HAP-1 (cell line): ENCODE data around the gene NMT2.
A peak's percentile ranks its signal among the peaks of the same experiment; 100 is the strongest.

Experiments used
- DNase-seq, 2 experiments: peaks; one replicate each; pipeline ENCODE4 v3.0.0-alpha.2; 2016 to 2020; ENCODE audit warnings: low spot score in 2 of 2
- H3K27me3 ChIP-seq: fragments of 250-450 bp; sonication (Bioruptor Pico); 2 replicates; pipeline ENCODE4 v1.5.1; 2020; ENCODE audit warnings: low read depth, mild to moderate bottlenecking, moderate library complexity
- H3K36me3 ChIP-seq: fragments of 250-450 bp; sonication (Bioruptor Pico); replicated peaks from 2 replicates; pipeline ENCODE4 v1.5.1; 2020; ENCODE audit warnings: mild to moderate bottlenecking
- H3K4me1 ChIP-seq: fragments of 250-450 bp; sonication (Bioruptor Pico); 2 replicates; pipeline ENCODE4 v1.5.1; 2020; ENCODE audit warnings: mild to moderate bottlenecking
- H3K4me3 ChIP-seq: fragments of 250-450 bp; sonication (Bioruptor Pico); 2 replicates; pipeline ENCODE4 v1.5.1; 2020; ENCODE audit warnings: mild to moderate bottlenecking, moderate library complexity
- H3K9me3 ChIP-seq: fragments of 250-450 bp; sonication (Bioruptor Pico); 2 replicates; pipeline ENCODE4 v1.5.1; 2020; ENCODE audit warnings: mild to moderate bottlenecking, moderate library complexity
- in situ Hi-C: fragments of 300-500 bp; cut with MboI; formaldehyde crosslinking; loops from 3 replicates; pipeline ENCODE4 v1.14.3; 2020; ENCODE audit warnings: low sequenced_read_pairs, inconsistent platforms, mixed read lengths

The NMT2 gene

GRCh38 chr10:15083674-15084501 lies 84.6 kb downstream of the NMT2 start:
- in situ Hi-C loops = loop anchor here (25.0 kb wide), 1 partner anchor 572 kb away; no protein-coding TSS in a partner anchor
- Histone ChIP-seq H3K4me1 (peaks cover 8% of the 10 kb centered on the region), H3K9me3 (no peaks in the 10 kb centered on the region), H3K27me3 (no peaks in the 10 kb centered on the region), H3K36me3 (no peaks in the 10 kb centered on the region), H3K4me3 (peak overlapping the region; percentile 22)
- no peak for DNase-seq

GRCh38 chr10:15075421-15075820 lies 93.1 kb downstream of the NMT2 start:
- no peaks in the 10 kb centered on the region for H3K27me3 ChIP-seq
- DNase-seq = no peak
- H3K9me3 ChIP-seq = peaks cover 3% of the 10 kb centered on the region; the same call in 1 of the 2 replicates
- no peaks in the 10 kb centered on the region for H3K36me3 ChIP-seq
- no peaks in the 10 kb centered on the region for H3K4me1 ChIP-seq
- in situ Hi-C loops = loop anchor here (25.0 kb wide), 1 partner anchor 563 kb away; no protein-coding TSS in a partner anchor
- H3K4me3 ChIP-seq = no peak overlapping the region

- Histone ChIP-seq H3K9me3 (peaks cover 3% of the 10 kb centered on the region; the same call in 1 of the 2 replicates), H3K4me3 (no peak overlapping the region), H3K36me3 (no peaks in the 10 kb centered on the region), H3K27me3 (no peaks in the 10 kb centered on the region), H3K4me1 (no peaks in the 10 kb centered on the region)
- in situ Hi-C loops = no loop called here
- DNase-seq = no peak
These were observed 96.1 kb downstream of the NMT2 start for GRCh38 chr10:15072358-15072757.

GRCh38 chr10:15069230-15069629 lies 99.3 kb downstream of the NMT2 start:
- H3K27me3 ChIP-seq = no peaks in the 10 kb centered on the region
- no peaks in the 10 kb centered on the region for H3K4me1 ChIP-seq
- peaks cover 3% of the 10 kb centered on the region; the same call in 1 of the 2 replicates for H3K9me3 ChIP-seq
- in situ Hi-C loops = no loop called here
- DNase-seq = no peak
- no peaks in the 10 kb centered on the region for H3K36me3 ChIP-seq
- H3K4me3 ChIP-seq = no peak overlapping the region

GRCh38 chr10:15068802-15069201 lies 99.7 kb downstream of the NMT2 start:
- H3K4me1 ChIP-seq = no peaks in the 10 kb centered on the region
- peaks cover 3% of the 10 kb centered on the region; the same call in 1 of the 2 replicates for H3K9me3 ChIP-seq
- H3K27me3 ChIP-seq = no peaks in the 10 kb centered on the region
- in situ Hi-C loops = no loop called here
- H3K36me3 ChIP-seq = no peaks in the 10 kb centered on the region
- no peak overlapping the region for H3K4me3 ChIP-seq
- DNase-seq = no peak

- H3K4me1 ChIP-seq = no peaks in the 10 kb centered on the region
- no peaks in the 10 kb centered on the region for H3K27me3 ChIP-seq
- in situ Hi-C loops = no loop called here
- H3K9me3 ChIP-seq = peaks cover under 1% of the 10 kb centered on the region; the same call in 1 of the 2 replicates
- no peak overlapping the region for H3K4me3 ChIP-seq
- DNase-seq = no peak
- no peaks in the 10 kb centered on the region for H3K36me3 ChIP-seq
These were observed 101.3 kb downstream of the NMT2 start for GRCh38 chr10:15067154-15067553.

- in situ Hi-C loops = no loop called here
- H3K9me3 ChIP-seq = no peaks in the 10 kb centered on the region
- DNase-seq = no peak
- H3K4me1 ChIP-seq = no peaks in the 10 kb centered on the region
- no peak overlapping the region for H3K4me3 ChIP-seq
- H3K36me3 ChIP-seq = no peaks in the 10 kb centered on the region
- peaks cover 3% of the 10 kb centered on the region; the same call in 1 of the 2 replicates for H3K27me3 ChIP-seq
These were observed 107.9 kb downstream of the NMT2 start for GRCh38 chr10:15060638-15061037.

- Histone ChIP-seq H3K4me1 (no peaks in the 10 kb centered on the region), H3K9me3 (no peaks in the 10 kb centered on the region), H3K27me3 (peaks cover 3% of the 10 kb centered on the region; the same call in 1 of the 2 replicates), H3K4me3 (no peak overlapping the region), H3K36me3 (no peaks in the 10 kb centered on the region)
- no peak for DNase-seq
- in situ Hi-C loops = no loop called here
These were observed 108.6 kb downstream of the NMT2 start for GRCh38 chr10:15059914-15060313.

GRCh38 chr10:15058689-15059088 lies 109.8 kb downstream of the NMT2 start:
- no peak for DNase-seq
- Histone ChIP-seq H3K4me3 (no peak overlapping the region), H3K9me3 (no peaks in the 10 kb centered on the region), H3K27me3 (peaks cover 3% of the 10 kb centered on the region; the same call in 1 of the 2 replicates), H3K36me3 (no peaks in the 10 kb centered on the region), H3K4me1 (no peaks in the 10 kb centered on the region)
- in situ Hi-C loops = no loop called here
